H1 (cell line): ENCODE data around the gene CRNN. TPM values are rescaled to one million over a fixed set of nuclear protein-coding genes. Genes with fewer than 3 reads are reported as not detected.

Source experiments
- CTCF ChIA-PET: fragments of 300-600 bp; sonication (Branson Sonifier 250); formaldehyde crosslinking; loops from one replicate; lab custom pipeline; 2021; ENCODE audit not compliant: partially characterized antibody; lab: Charles Lee
- POLR2A ChIA-PET: fragments of 300-600 bp; sonication (Branson Sonifier 250); formaldehyde crosslinking; loops from one replicate; lab custom pipeline; 2021; ENCODE audit warnings: inconsistent platforms; ENCODE audit not compliant: partially characterized antibody; lab: Charles Lee
- DNase-seq, 2 experiments: peaks; one replicate each; pipeline versions ENCODE4 v3.0.0 to v3.0.0-alpha.2; 2010 to 2022; ENCODE audit warnings: low spot score in 2 of 2, low read depth in 1 of 2, mixed read lengths in 1 of 2
- FAIRE-seq: peaks from 2 replicates; lab custom pipeline; 2011; peaks lifted over from hg19 to GRCh38; lab: Jason Lieb, UNC
- H2AFZ ChIP-seq: 2 replicates; pipeline ENCODE4 v1.8.1; 2012; ENCODE audit warnings: low read length, inconsistent platforms
- H2AK5ac ChIP-seq: 2 replicates; pipeline ENCODE4 v1.6.1; 2013; ENCODE audit warnings: low read depth, low read length
- H2BK120ac ChIP-seq: replicated peaks from 2 replicates; pipeline ENCODE3; 2013; ENCODE audit warnings: low read depth, low read length, inconsistent platforms
- H2BK12ac ChIP-seq: 2 replicates; pipeline ENCODE4 v1.6.1; 2013; ENCODE audit warnings: low read depth, low read length
- H2BK15ac ChIP-seq: 2 replicates; pipeline ENCODE4 v1.6.1; 2013; ENCODE audit warnings: low read length
- H2BK20ac ChIP-seq: 2 replicates; pipeline ENCODE4 v1.6.1; 2013; ENCODE audit warnings: low read length
- H2BK5ac ChIP-seq: 2 replicates; pipeline ENCODE4 v1.6.1; 2013; ENCODE audit warnings: low read depth, low read length
- H3K14ac ChIP-seq: 2 replicates; pipeline ENCODE4 v1.6.1; 2013; ENCODE audit warnings: inconsistent platforms; ENCODE audit not compliant: insufficient read length
- H3K18ac ChIP-seq: 2 replicates; pipeline ENCODE4 v1.6.1; 2013; ENCODE audit warnings: low read length; ENCODE audit errors: extremely low read depth
- H3K23ac ChIP-seq: 2 replicates; pipeline ENCODE4 v1.6.1; 2013; ENCODE audit warnings: inconsistent platforms; ENCODE audit not compliant: insufficient read length
- H3K23me2 ChIP-seq: 2 replicates; pipeline ENCODE4 v1.6.1; 2013; ENCODE audit warnings: low read depth, low read length
- H3K27ac ChIP-seq: 2 replicates; pipeline ENCODE4 v1.6.1; 2011; ENCODE audit warnings: low read depth, low read length, inconsistent platforms
- H3K27me3 ChIP-seq, 4 experiments: replicated peaks in 1 of 4; 1 replicate in 1 of 4; 2 replicates in 3 of 4; pipeline versions ENCODE4 v1.6.1 to v1.8.1; 2011 to 2013; ENCODE audit warnings: low read length in 3 of 4, mild to moderate bottlenecking in 3 of 4, inconsistent platforms in 2 of 4, mixed read lengths in 2 of 4, moderate library complexity in 1 of 4; ENCODE audit not compliant: control insufficient read depth in 3 of 4, insufficient read depth in 3 of 4; ENCODE audit errors: extremely low read depth in 1 of 4
- H3K36me3 ChIP-seq, 4 experiments: 2 replicates each; pipeline versions ENCODE4 v1.6.1 to v1.8.1; 2011 to 2013; ENCODE audit warnings: mild to moderate bottlenecking in 4 of 4, low read length in 3 of 4, moderate library complexity in 2 of 4, control low read depth in 1 of 4, inconsistent platforms in 1 of 4; ENCODE audit not compliant: insufficient read depth in 4 of 4, control insufficient read depth in 2 of 4
- H3K4ac ChIP-seq: replicated peaks from 2 replicates; pipeline ENCODE3; 2013; ENCODE audit warnings: low read length, low read depth, mixed read lengths, inconsistent platforms; ENCODE audit not compliant: insufficient read length
- H3K4me1 ChIP-seq, 4 experiments: replicated peaks in 1 of 4; 1 replicate in 1 of 4; 2 replicates in 3 of 4; pipeline versions ENCODE4 v1.6.1 to v1.8.1; 2011 to 2013; ENCODE audit warnings: low read length in 3 of 4, inconsistent platforms in 2 of 4, mixed read lengths in 1 of 4; ENCODE audit not compliant: insufficient read depth in 4 of 4, control insufficient read depth in 3 of 4
- H3K4me2 ChIP-seq, 2 experiments: 2 replicates each; pipeline versions ENCODE4 v1.6.1 to v1.8.1; 2011 to 2013; ENCODE audit warnings: low read depth in 2 of 2, low read length in 2 of 2, control low read depth in 1 of 2, inconsistent platforms in 1 of 2, mild to moderate bottlenecking in 1 of 2; ENCODE audit not compliant: insufficient read depth in 1 of 2
- H3K4me3 ChIP-seq, 4 experiments: fragments of 200-600, 300-600 bp in 1 of 4; sonication (generic), shearing (Covaris generic), sonication (Bioruptor Twin) in 1 of 4; 2 replicates each; pipeline versions ENCODE4 v1.5.1 to v1.8.1; 2011 to 2016; ENCODE audit warnings: low read length in 4 of 4, low read depth in 3 of 4, control low read depth in 2 of 4, inconsistent platforms in 2 of 4, mild to moderate bottlenecking in 2 of 4, mixed read lengths in 1 of 4, moderate library complexity in 1 of 4; ENCODE audit not compliant: insufficient read depth in 2 of 4; ENCODE audit errors: extremely low read depth in 1 of 4
- H3K56ac ChIP-seq: replicated peaks from 2 replicates; pipeline ENCODE3; 2013; ENCODE audit warnings: low read depth, mild to moderate bottlenecking, mixed read lengths, low read length, inconsistent platforms; ENCODE audit not compliant: insufficient read length
- H3K79me1 ChIP-seq: 2 replicates; pipeline ENCODE4 v1.6.1; 2013; ENCODE audit warnings: low read depth, low read length, control low read depth
- H3K79me2 ChIP-seq, 2 experiments: 2 replicates each; pipeline versions ENCODE4 v1.6.1 to v1.8.1; 2012 to 2013; ENCODE audit warnings: low read length in 2 of 2, mild to moderate bottlenecking in 2 of 2, inconsistent platforms in 1 of 2; ENCODE audit not compliant: insufficient read depth in 2 of 2, control insufficient read depth in 1 of 2
- H3K9ac ChIP-seq, 4 experiments: replicated peaks in 1 of 4; 1 replicate in 1 of 4; 2 replicates in 3 of 4; pipeline versions ENCODE4 v1.6.1 to v1.8.1; 2011 to 2013; ENCODE audit warnings: low read depth in 3 of 4, low read length in 3 of 4, control low read depth in 2 of 4, mild to moderate bottlenecking in 2 of 4, moderate library complexity in 2 of 4, inconsistent platforms in 1 of 4; ENCODE audit errors: extremely low read depth in 1 of 4
- H3K9me3 ChIP-seq, 2 experiments: 2 replicates each; pipeline versions ENCODE4 v1.6.1 to v1.8.1; 2012 to 2013; ENCODE audit warnings: mild to moderate bottlenecking in 2 of 2, moderate library complexity in 2 of 2, control low read depth in 1 of 2, inconsistent platforms in 1 of 2, low read depth in 1 of 2, low read length in 1 of 2, mixed read lengths in 1 of 2; ENCODE audit not compliant: insufficient read depth in 2 of 2
- H4K20me1 ChIP-seq, 2 experiments: replicated peaks in 1 of 2; 2 replicates each; pipeline versions ENCODE3 to v1.8.1; 2011 to 2013; ENCODE audit warnings: inconsistent platforms in 2 of 2, low read length in 2 of 2, mild to moderate bottlenecking in 1 of 2; ENCODE audit not compliant: insufficient read depth in 2 of 2, control insufficient read depth in 1 of 2
- H4K5ac ChIP-seq: 2 replicates; pipeline ENCODE4 v1.6.1; 2013; ENCODE audit warnings: low read length, low read depth, mixed read lengths, inconsistent platforms; ENCODE audit not compliant: insufficient read length
- H4K8ac ChIP-seq: 2 replicates; pipeline ENCODE4 v1.8.0; 2013; ENCODE audit warnings: mild to moderate bottlenecking, moderate library complexity, low read length, inconsistent platforms; ENCODE audit not compliant: insufficient read depth; ENCODE audit errors: extremely low read depth
- H4K91ac ChIP-seq: replicated peaks from 2 replicates; pipeline ENCODE3; 2013; ENCODE audit warnings: low read length, mixed read lengths, inconsistent platforms; ENCODE audit not compliant: insufficient read length
- ATF3 ChIP-seq: IDR thresholded peaks from 2 replicates; pipeline ENCODE4 v1.6.1; 2011; ENCODE audit warnings: low read depth, mild to moderate bottlenecking, low read length; ENCODE audit not compliant: insufficient read depth
- CTBP2 ChIP-seq: IDR thresholded peaks from 2 replicates; pipeline ENCODE4 v1.7.0; 2011; ENCODE audit warnings: borderline replicate concordance, mild to moderate bottlenecking, moderate library complexity, mixed read lengths, low read length; ENCODE audit not compliant: insufficient read depth, insufficient read length
- GABPA ChIP-seq: IDR thresholded peaks from 2 replicates; pipeline ENCODE4 v1.6.1; 2011; ENCODE audit warnings: mild to moderate bottlenecking, low read length, moderate library complexity, borderline replicate concordance; ENCODE audit not compliant: insufficient read depth
- KDM4A ChIP-seq: IDR thresholded peaks from one replicate; pipeline ENCODE4 v1.7.1; 2012; ENCODE audit warnings: low read depth, mild to moderate bottlenecking, moderate library complexity, low read length, inconsistent platforms; ENCODE audit not compliant: severe bottlenecking
- NANOG ChIP-seq: IDR thresholded peaks from 2 replicates; pipeline ENCODE4 v1.6.1; 2011; ENCODE audit warnings: low read length, low read depth, mild to moderate bottlenecking, inconsistent platforms; ENCODE audit not compliant: insufficient read depth, poor library complexity, severe bottlenecking
- SIRT6 ChIP-seq: IDR thresholded peaks from one replicate; pipeline ENCODE4 v1.7.1; 2012; ENCODE audit warnings: low read length, inconsistent platforms
- SP2 ChIP-seq: IDR thresholded peaks from 2 replicates; pipeline ENCODE4 v1.6.1; 2012; ENCODE audit warnings: mild to moderate bottlenecking, low read length, inconsistent platforms
- SUZ12 ChIP-seq: fragments of 200-600 bp; sonication (generic); IDR thresholded peaks from 2 replicates; pipeline ENCODE4 v1.6.1; 2012; ENCODE audit warnings: mild to moderate bottlenecking, inconsistent platforms, low read length, moderate library complexity, mixed read lengths
- YY1 ChIP-seq: IDR thresholded peaks from 2 replicates; pipeline ENCODE4 v1.6.1; 2011; ENCODE audit warnings: low read depth, mild to moderate bottlenecking, low read length
- WGBS, 2 experiments: shearing (Covaris generic) in 1 of 2; methylation state at CpG; one replicate each; pipeline versions ENCODE4 v1.1.6 to v1.1.7; 2013 to 2015; ENCODE audit warnings: low lambda C conversion rate in 2 of 2, mixed read lengths in 2 of 2, inconsistent platforms in 1 of 2, low coverage in 1 of 2, missing lambda C conversion rate in 1 of 2; ENCODE audit not compliant: insufficient replicate concordance in 2 of 2, insufficient coverage in 1 of 2, insufficient read length in 1 of 2; ENCODE audit errors: extremely low coverage in 1 of 2, missing lambda C conversion rate in 1 of 2; 5-methylcytosine and 5-hydroxymethylcytosine counted together
- polyA plus RNA-seq, 7 experiments: library from polyadenylated mRNA; depleted of rRNA in 3 of 7; stranded (reverse) in 5 of 7; unstranded in 2 of 7; fragments of >200 nt in 5 of 7; fragments of 200-250 nt in 2 of 7; gene quantifications; 1 replicate in 5 of 7; 2 replicates in 1 of 7; 4 replicates in 1 of 7; pipeline versions ENCODE4 v1.2.1 to v1.2.3, GENCODE V29; 2011 to 2013; ENCODE audit warnings: missing spikeins in 2 of 7, mixed read lengths in 2 of 7
- total RNA-seq: library from RNA; stranded (reverse); fragmentation: NEBNext Ultra II Directional; extraction: Animal tissue kit (Norgen Biotek cat#: 25700); gene quantifications from 2 replicates; pipeline ENCODE4 v1.2.1, GENCODE V29; 2021

CRNN gene
- total and polyA plus RNA-seq, 2 of the 8 experiments (the other 6 are each of a cell fraction or from before 2014, with no cell fraction given) = not detected

GRCh38 chr1:152447484-152447883 is 33.4 kb upstream of the CRNN start:
- no peak overlapping the region for H3K18ac ChIP-seq
- no peak overlapping the region for H3K56ac ChIP-seq
- no peak overlapping the region for H2BK20ac ChIP-seq
- no peak overlapping the region for H3K27ac ChIP-seq
- H4K8ac ChIP-seq = no peak overlapping the region
- peaks cover 67 to 82% of the 10 kb centered on the region in 2 experiments for H3K9me3 ChIP-seq
- H2BK120ac ChIP-seq = no peak overlapping the region
- H3K79me2 ChIP-seq = no peaks in the 10 kb centered on the region
- FAIRE-seq = no peak
- ChIA-PET POLR2A (no interaction called here), CTCF (interaction anchor here (0.8 to 1.9 kb wide), 2 partner anchors 11 to 415 kb away, joined by 3 to 10 read pairs; no protein-coding TSS in a partner anchor)
- no peaks in the 10 kb centered on the region for H3K36me3 ChIP-seq
- TF ChIP-seq YY1 = no peak
- no peak for TF ChIP-seq CTBP2
- TF ChIP-seq SIRT6 = no peak
- no peak for TF ChIP-seq SUZ12
- no peak for TF ChIP-seq SP2
- TF ChIP-seq GABPA = no peak
- TF ChIP-seq NANOG = no peak
- TF ChIP-seq ATF3 = no peak
- TF ChIP-seq KDM4A = no peak
- H3K4me2 ChIP-seq = no peak overlapping the region
- H2AK5ac ChIP-seq = no peak overlapping the region
- no peak overlapping the region for H2BK5ac ChIP-seq
- H3K27me3 ChIP-seq = no peaks in the 10 kb centered on the region
- DNase-seq = no peak
- no peaks in the 10 kb centered on the region; the same call in 1 of the 2 replicates for H3K23me2 ChIP-seq
- H3K23ac ChIP-seq = no peak overlapping the region
- no peak overlapping the region for H4K91ac ChIP-seq
- no peak overlapping the region for H3K14ac ChIP-seq
- no peak overlapping the region for H3K4ac ChIP-seq
- 38% methylated on average over 4 of the region's 4 CpGs; no CpG with 5 or more reads in 1 of the 2 experiments for WGBS, 2 experiments
- H2BK15ac ChIP-seq = no peak overlapping the region
- no peaks in the 10 kb centered on the region; a peak in 1 of 7 replicates for H3K4me1 ChIP-seq
- H3K4me3 ChIP-seq = no peak overlapping the region
- no peak overlapping the region for H2BK12ac ChIP-seq
- no peaks in the 10 kb centered on the region for H3K79me1 ChIP-seq
- H2AFZ ChIP-seq = no peak overlapping the region
- no peak overlapping the region for H4K5ac ChIP-seq
- H3K9ac ChIP-seq = no peak overlapping the region
- no peaks in the 10 kb centered on the region for H4K20me1 ChIP-seq
